ENCODE measurements around the gene TRPT1.

- no peak for TF ChIP-seq EZH2 (IDR thresholded peaks at IDR 0.05; ENCODE audit: insufficient read depth, poor library complexity, severe bottlenecking)
- TF ChIP-seq EZH2phosphoT487 (IDR thresholded peaks at IDR 0.05; ENCODE audit: insufficient read depth, low read depth) = no peak
Observed at GRCh38 chr11:64251016-64251752, 25.2 kb upstream of the TRPT1 start, which contains the start of gene PLCB3.

Data from GM23248 (cell line).